Measurements from ENCODE around the gene CYP2C8. TPM values are rescaled to one million over a fixed set of nuclear protein-coding genes. Genes with fewer than 3 reads are reported as not detected.

Gene CYP2C8
- total RNA-seq, 1 experiment from 2014 or later = 0.26 TPM

DNA sequence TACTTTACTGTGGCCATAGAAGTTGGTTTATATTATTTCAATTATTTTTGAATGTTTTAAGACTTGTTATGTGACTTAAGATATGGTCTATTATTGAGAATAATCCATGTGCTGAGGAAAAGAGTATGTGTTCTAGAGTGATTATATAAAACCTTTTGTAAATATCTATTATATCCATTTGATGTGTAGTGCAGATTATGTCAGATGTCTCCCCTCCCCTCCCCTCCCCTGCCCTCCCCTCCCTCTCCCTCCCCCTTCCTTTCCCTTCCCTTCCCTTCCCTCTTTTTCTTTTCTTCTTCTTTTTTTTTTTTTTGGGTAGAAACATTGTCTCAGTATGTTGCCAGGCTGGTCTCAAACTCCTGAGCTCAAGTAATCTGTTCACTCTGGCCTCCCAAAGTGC is 8.3 kb upstream of the CYP2C8 start:
- Histone ChIP-seq H3K9me3 (ENCODE audit: control insufficient read depth, low read depth, low read length) (no peaks in the 10 kb centered on the region), H3K56ac (ENCODE audit: insufficient read length, low read depth, low read length) (no peak overlapping the region), H2AFZ (ENCODE audit: low read length) (no peak overlapping the region), H3K27ac (ENCODE audit: insufficient read length, low read depth, low read length) (no peak overlapping the region), H3K4ac (ENCODE audit: low read depth, low read length) (no peak overlapping the region), H3K79me2 (ENCODE audit: insufficient read depth, low read length) (no peaks in the 10 kb centered on the region), H3K18ac (ENCODE audit: insufficient read length, low read depth, low read length) (no peak overlapping the region), H3K4me2 (ENCODE audit: insufficient read depth, insufficient read length, low read length) (no peak overlapping the region), H2BK20ac (ENCODE audit: low read depth, low read length, poor library complexity, severe bottlenecking) (no peak overlapping the region), H3K14ac (ENCODE audit: insufficient read depth, low read length) (no peak overlapping the region), H3K23ac (ENCODE audit: insufficient read length, low read depth, low read length) (no peak overlapping the region), H2BK15ac (ENCODE audit: low read depth, low read length) (no peak overlapping the region), H3K4me1 (ENCODE audit: insufficient read depth, low read length) (no peaks in the 10 kb centered on the region), H2BK12ac (ENCODE audit: insufficient read length, low read depth, low read length) (no peak overlapping the region), H2AK5ac (ENCODE audit: insufficient read length, low read length) (no peak overlapping the region), H4K8ac (replicated peaks; ENCODE audit: insufficient read length, low read depth, low read length) (no peak overlapping the region), H3T11ph (ENCODE audit: low read length) (no peak overlapping the region), H2BK5ac (ENCODE audit: insufficient read length, low read length) (no peak overlapping the region), H3K23me2 (ENCODE audit: insufficient read length, low read depth, low read length, poor library complexity, severe bottlenecking) (no peaks in the 10 kb centered on the region), H3K79me1 (ENCODE audit: insufficient read depth, low read depth, low read length, poor library complexity, severe bottlenecking) (no peaks in the 10 kb centered on the region), H4K20me1 (ENCODE audit: control insufficient read depth, insufficient read depth, insufficient read length) (no peaks in the 10 kb centered on the region), H4K91ac (ENCODE audit: insufficient read length, low read depth, low read length) (no peak overlapping the region), H4K5ac (ENCODE audit: insufficient read length, low read depth, low read length) (no peak overlapping the region), H2BK120ac (ENCODE audit: low read depth, low read length, poor library complexity, severe bottlenecking) (no peak overlapping the region), H3K9ac (ENCODE audit: extremely low read depth, insufficient read length, low read length) (no peak overlapping the region), H3K27me3 (ENCODE audit: insufficient read depth, low read length) (no peaks in the 10 kb centered on the region)
- H3K9me3 Mint-ChIP-seq = peaks cover 22 to 29% of the 10 kb centered on the region in 2 experiments
- no peak overlapping the region for H3K4me3 Mint-ChIP-seq
- no peaks in the 10 kb centered on the region for H3K4me1 Mint-ChIP-seq
- no peaks in the 10 kb centered on the region; the same call in 1 of the 2 replicates for H3K27me3 Mint-ChIP-seq (ENCODE audit: low read depth)
- H3K36me3 Mint-ChIP-seq (ENCODE audit: insufficient read depth in 1 of 3, low read depth in 3 of 3) = peaks cover 0 to 22% (median 17%) of the 10 kb centered on the region in 3 experiments; a peak in 5 of 7 replicates
- no peak for DNase-seq
- TF ChIP-seq, protein P1, sequence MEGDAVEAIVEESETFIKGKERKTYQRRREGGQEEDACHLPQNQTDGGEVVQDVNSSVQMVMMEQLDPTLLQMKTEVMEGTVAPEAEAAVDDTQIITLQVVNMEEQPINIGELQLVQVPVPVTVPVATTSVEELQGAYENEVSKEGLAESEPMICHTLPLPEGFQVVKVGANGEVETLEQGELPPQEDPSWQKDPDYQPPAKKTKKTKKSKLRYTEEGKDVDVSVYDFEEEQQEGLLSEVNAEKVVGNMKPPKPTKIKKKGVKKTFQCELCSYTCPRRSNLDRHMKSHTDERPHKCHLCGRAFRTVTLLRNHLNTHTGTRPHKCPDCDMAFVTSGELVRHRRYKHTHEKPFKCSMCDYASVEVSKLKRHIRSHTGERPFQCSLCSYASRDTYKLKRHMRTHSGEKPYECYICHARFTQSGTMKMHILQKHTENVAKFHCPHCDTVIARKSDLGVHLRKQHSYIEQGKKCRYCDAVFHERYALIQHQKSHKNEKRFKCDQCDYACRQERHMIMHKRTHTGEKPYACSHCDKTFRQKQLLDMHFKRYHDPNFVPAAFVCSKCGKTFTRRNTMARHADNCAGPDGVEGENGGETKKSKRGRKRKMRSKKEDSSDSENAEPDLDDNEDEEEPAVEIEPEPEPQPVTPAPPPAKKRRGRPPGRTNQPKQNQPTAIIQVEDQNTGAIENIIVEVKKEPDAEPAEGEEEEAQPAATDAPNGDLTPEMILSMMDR (conservative IDR thresholded peaks at IDR 0.05) = no peak
- no peak overlapping the region for H3K27ac Mint-ChIP-seq

Measured in H9 (cell line).